HG03460 (cell line): ENCODE results near the gene DDX51.

Source experiments
- ATAC-seq: cut with Tn5 transposase; IDR thresholded peaks from one replicate; pipeline ENCODE4 v1.9.1; 2021; ENCODE audit not compliant: unreplicated experiment

DDX51 gene

DNA sequence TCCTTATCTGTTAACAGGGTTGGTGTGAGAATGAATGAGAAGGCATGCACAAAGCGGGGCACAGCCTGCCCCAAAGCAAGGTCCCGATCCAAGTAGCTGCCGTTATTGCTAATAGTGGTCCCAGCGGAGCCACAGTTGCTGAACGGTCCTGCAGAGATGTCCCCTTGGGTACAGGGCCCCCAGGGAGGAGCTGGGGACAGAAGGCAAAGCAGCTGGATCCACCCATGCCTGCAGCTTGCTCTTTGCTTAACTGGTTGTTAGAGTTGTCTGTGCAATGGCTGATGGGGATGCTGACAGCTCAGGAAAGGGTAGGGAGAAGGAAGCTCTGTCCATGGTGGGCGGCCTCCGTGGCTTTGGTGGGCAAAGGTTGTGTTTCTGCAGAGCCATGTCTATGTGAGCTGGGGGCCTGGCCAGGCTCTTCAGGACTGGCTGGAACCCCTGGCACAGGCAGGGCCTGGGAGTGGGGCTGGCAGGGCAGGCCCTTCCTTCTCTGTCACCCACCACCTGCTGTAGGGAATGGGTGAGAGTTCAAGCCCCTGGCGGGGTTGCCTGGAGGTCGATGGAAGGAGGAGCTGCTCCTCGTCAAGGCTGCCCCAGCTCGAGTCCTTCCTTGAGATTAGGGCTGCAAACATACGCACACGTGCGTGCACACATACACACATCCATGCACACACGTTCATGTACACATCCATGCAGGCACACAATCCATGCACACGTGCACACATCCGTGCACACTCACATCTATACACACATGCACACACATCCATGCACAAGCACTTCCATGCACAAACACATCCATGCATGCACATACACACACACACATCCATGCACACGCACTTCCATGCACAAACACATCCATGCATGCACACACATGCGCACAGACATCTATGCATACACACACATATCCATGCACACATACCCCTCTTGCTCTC is 35.6 kb upstream of the DDX51 start:
- no peak for ATAC-seq

DNA sequence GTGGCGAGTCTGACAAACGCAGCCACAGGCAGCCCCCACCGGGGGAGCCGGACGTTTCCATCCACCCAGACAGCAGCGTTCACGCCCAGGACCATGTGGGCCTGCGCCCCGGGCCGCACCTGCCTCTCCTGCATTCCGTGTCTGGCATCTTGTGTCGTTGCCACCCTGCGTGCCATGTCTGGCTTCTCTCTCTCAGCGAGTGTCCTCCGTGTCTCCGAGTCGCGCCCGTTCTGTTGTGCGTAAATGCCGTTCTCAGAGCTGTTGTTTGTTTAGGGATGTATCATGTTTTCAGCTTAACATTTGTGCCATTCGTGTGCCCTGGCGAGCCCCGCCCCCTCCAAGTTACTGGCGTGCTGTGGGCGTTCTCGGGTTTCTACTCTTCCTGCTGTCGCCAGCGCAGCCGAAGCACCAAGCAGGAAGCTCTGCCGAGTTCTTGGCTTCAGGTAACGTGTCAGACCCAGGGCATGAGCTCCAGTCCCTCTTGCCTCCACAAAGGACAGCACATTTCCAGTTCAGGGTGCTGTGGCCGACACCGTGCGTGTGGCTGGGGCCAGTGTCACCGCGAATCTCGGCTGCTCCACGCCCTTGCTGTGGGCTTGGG is 34.8 kb upstream of the DDX51 start:
- no peak for ATAC-seq

DNA sequence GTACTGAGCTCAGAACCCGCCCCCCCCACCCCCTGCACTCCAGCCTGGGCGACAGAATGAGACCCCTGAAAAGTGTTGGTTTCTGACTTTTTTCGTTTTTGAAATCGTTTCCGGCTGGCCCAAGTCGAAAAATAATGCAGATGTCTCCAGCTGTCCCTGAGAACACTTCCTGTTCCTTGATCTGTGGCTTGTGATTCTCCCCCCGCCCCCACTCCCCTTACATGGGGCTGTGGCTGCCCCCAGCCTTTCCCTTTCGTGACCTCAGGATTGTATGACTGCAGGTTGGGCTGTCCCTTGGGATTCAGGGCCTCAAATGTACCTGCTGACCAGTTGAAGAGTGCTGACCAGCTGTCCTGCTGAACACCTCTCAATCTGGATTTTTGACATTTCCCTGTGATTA is 34.2 kb upstream of the DDX51 start:
- ATAC-seq, result no peak

GRCh38 chr12:132176920-132177551 is 32.9 kb upstream of the DDX51 start:
- ATAC-seq, result no peak

- ATAC-seq, result no peak
Measured at GRCh38 chr12:132176385-132176919, 32.3 kb upstream of the DDX51 start.

- ATAC-seq, result no peak
Measured at GRCh38 chr12:132175496-132176384, 31.6 kb upstream of the DDX51 start.

DNA sequence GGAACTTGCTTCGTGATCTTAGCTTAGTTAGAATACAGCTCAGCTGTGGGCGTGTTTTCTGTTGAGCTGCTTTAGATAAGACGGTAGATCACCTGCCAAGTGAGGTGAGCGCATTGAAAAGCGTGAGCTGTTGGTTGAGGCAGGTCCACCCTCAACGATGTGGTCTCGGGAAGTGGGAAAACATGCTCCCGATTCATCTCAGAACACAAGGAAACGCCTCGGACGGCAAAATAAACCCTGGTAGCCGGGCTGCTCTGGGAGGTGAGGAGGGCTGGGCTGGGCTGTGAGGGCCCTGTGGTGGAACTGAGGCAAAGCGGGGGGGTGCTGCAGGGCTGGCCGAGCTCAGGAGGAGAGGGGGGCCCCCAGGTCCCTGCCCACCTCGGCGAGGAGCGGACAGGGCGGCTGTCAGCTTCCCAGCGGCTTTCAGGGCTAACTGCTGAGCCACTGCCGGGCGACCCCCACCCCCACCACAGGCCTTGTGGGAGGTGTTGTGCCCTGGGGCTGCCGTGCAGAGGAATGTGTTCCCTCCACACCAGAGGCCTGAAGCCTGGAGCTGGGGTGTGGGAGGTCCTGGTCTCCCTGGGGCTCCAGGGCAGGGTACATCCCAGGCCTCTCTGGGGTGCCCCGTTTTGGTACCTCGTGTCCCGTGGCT is 30.8 kb upstream of the DDX51 start:
- ATAC-seq, result no peak

DNA sequence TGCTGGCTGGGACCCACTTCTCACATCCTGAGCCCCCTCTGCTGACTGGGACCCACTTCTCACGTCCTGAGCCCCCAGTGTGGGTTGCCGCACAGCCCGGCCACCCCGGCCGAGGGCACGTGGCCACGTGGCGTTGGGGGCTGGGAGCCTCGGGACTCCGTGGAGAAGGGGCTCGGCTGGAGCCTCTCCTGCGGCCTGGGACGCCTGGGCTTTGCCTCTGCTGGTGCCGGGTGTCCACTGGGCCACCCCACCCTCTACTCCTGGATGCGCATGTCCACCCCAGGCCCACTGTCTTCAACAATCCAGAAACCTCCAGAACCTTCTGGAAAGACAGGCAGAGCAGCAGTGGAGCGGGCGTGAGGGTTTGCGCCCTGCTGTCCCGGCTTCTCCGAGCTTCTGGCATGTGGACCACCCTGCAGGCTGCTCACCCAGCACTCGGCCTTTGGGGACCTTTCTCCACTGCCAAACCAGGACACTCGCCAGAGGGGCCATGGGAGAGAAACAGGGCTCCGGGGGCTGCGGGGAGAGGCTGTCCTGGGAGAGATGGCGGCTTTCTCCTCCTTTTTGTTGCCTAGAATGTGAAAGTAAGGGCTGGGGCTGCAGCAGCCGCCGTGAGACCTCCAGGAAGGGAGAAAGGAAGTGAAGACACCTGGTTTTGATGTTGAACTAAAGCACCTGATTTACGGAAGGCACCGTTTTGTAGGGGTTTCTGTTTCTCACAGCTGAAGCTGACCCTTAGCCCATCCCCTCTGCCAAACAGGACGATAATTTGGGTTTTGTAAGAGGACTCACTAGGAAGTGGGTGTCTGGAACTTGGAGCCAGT is 30.1 kb upstream of the DDX51 start:
- no peak for ATAC-seq

GRCh38 chr12:132173135-132174014 is 29.3 kb upstream of the DDX51 start:
- no peak for ATAC-seq

DNA sequence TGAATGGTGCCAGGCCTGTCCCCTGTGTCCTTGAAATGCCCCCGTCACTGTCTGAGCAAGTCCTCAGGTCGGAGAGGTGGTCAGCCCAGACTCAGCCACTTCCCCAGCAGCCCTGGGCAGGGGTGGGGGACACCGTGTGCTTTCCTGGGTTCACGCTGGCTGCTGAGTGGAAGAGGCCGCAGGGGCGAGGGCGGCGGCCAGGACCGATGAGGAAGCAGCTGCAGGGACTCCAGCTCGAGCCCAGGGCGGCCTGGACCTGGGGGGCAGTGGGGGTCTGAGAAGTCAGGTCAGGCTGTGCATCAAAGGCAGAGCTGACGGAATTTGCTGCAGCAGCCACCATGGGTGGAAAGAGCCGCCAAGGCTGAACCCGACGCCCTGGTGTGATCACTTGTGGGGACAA is 28.5 kb upstream of the DDX51 start:
- no peak for ATAC-seq

DNA sequence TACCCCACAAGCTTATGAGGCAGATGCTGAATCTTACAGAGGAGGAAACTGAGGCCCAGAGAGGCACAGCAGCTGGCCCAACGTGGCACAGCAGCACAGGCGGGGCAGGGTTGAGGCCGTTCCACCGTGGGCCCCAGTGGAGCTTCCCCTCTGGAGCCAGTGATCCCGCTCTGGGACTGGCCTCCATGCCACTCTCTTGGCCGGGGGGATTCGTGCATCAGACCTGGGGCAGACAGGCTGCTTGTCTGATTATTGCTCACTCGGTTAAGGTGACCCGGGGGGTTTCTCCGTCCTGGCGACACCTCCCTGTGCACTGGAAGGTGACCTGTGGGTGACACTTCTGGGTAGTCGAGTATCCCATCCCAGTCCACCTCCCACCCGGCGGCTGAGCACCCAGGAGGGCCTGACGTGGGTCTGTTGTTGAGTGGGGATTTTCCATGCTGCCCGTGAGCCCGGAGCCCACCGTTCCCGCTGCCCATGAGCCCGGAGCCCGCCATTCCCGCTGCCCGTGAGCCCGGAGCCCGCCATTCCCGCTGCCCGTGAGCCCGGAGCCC is 27.9 kb upstream of the DDX51 start:
- ATAC-seq, result no peak

GRCh38 chr12:132171293-132171967 is 27.3 kb upstream of the DDX51 start:
- no peak for ATAC-seq

DNA sequence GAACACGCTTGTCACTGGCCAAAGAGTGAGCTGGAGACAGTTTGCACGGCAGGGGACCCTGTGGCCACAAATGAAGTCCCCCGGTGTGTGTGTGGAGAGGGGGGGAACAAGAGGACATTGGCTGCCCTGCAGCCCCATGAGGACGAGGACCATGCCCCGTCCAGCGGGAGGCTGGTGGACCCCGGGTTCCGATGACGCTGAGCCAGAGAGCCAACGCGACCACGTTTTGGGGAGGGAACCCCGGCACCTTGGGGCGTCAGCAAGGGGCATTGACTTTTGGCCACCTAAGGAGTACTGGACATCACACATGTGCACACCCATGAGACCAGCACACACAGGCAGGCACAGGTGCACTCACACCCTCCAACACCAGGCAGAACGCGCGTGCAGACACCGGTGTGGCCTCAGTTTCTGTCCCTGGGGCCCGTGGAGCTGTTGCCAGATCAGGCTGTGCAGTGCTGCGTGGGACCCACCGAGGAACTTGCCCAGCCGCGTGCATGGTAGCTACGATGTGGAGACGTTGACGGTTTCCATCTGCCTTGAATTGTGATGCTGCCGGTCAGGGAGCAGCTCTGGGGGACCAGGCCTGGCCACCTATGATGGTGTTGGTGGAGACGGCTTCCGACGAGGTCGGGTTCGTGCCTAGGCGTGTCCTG is 26.6 kb upstream of the DDX51 start:
- no peak for ATAC-seq

GRCh38 chr12:132170094-132170636 is 26.0 kb upstream of the DDX51 start:
- ATAC-seq, result no peak

DNA sequence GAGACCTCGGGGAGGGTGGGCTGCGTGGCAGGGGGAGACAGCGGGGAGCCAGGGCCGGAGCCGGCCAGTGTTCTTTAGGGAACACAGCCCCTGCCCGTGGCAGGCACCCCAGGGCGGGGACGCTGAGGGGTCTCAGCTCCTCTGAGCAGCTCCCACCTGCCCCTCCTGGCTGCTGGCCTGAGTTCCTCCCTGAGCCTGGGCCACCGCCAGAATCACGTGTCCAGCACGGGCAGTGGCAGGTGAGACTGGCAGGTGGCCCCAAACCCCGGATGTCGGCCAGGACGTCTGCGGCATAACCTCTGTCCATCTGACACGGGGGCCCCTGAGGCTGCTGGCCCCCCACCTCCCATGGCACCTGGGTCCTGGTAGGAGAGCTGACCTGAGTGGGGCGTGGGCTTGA is 25.3 kb upstream of the DDX51 start:
- ATAC-seq, result no peak

GRCh38 chr12:132168311-132169031 is 24.4 kb upstream of the DDX51 start:
- no peak for ATAC-seq
